ENCODE results near the gene UCP2.

UCP2 gene

GRCh38 chr11:73991471-73992006 is 8.9 kb upstream of the UCP2 start:
- DNase-seq: peak; percentile 54

- no peak for DNase-seq
These were observed 8.1 kb upstream of the UCP2 start for GRCh38 chr11:73990730-73991129.

GRCh38 chr11:73989156-73989555 is 6.5 kb upstream of the UCP2 start:
- DNase-seq: no peak

GRCh38 chr11:73988227-73988626 is 5.6 kb upstream of the UCP2 start:
- DNase-seq: peak; percentile 15

- DNase-seq: peak; percentile 54
These were observed 3.0 kb upstream of the UCP2 start for GRCh38 chr11:73985661-73986060.

- peak; percentile 62 for DNase-seq
These were observed 1.3 kb upstream of the UCP2 start for GRCh38 chr11:73983741-73984538.

- DNase-seq: peak; percentile 94
These were observed 522 bp upstream of the UCP2 start for GRCh38 chr11:73982990-73983740.

- peak; percentile 62 for DNase-seq
These were observed 1.4 kb downstream of the UCP2 start for GRCh38 chr11:73981051-73981805.

GRCh38 chr11:73980001-73980961 is 2.4 kb downstream of the UCP2 start:
- peak; percentile 84 for DNase-seq

- DNase-seq: no peak
These were observed 4.0 kb downstream of the UCP2 start for GRCh38 chr11:73978576-73979086.

GRCh38 chr11:73977856-73978519 is 4.7 kb downstream of the UCP2 start:
- DNase-seq: peak; percentile 55

- peak; percentile 58 for DNase-seq
These were observed 6.0 kb downstream of the UCP2 start for GRCh38 chr11:73976451-73977151.

- DNase-seq: peak; percentile 59
These were observed 7.2 kb downstream of the UCP2 start for GRCh38 chr11:73975479-73975757.

GRCh38 chr11:73974604-73975478 is 7.8 kb downstream of the UCP2 start:
- peak; percentile 55 for DNase-seq

GRCh38 chr11:73972620-73973449 is 9.8 kb downstream of the UCP2 start:
- peak; percentile 66 for DNase-seq

GRCh38 chr11:73972187-73972586 is 10.5 kb downstream of the UCP2 start:
- peak; percentile 67 for DNase-seq

- DNase-seq: no peak
These were observed 11.4 kb downstream of the UCP2 start for GRCh38 chr11:73971175-73971719.
